ENCODE measurements around the gene GPR162. TPM values are rescaled to one million over a fixed set of nuclear protein-coding genes. Genes with fewer than 3 reads are reported as not detected.
A peak's percentile ranks its signal among the peaks of the same experiment; 100 is the strongest.

GPR162 gene
- total and polyA plus RNA-seq, 7 experiments from 2014 or later = 0.30 to 10.5 (median 0.38) TPM; not detected in 2

- DNase-seq (no peak), ATAC-seq (peak; percentile 36)
- H3K4me1 ChIP-seq (ENCODE audit: control insufficient read depth in 2 of 2, insufficient read depth in 2 of 2, low read length in 2 of 2) = peaks cover 21 to 51% of the 10 kb centered on the region in 2 donors
- Mint-ChIP-seq H3K27me3 (peaks cover 0 to 36% (median 5%) of the 10 kb centered on the region in 5 donors), H3K9me3 (peaks cover 0 to 1% (median 0%) of the 10 kb centered on the region in 11 donors), H3K4me1 (peaks cover 34 to 77% (median 48%) of the 10 kb centered on the region in 7 donors), H3K27ac (peak overlapping the region in 8 of 9 donors; percentile 13 to 86 (median 66)), H3K36me3 (peaks cover 0 to 22% (median 0%) of the 10 kb centered on the region in 5 donors), H3K4me3 (peak overlapping the region; percentile 16 to 84 (median 61))
- H3K27me3 ChIP-seq (ENCODE audit: control insufficient read depth in 2 of 2, insufficient read depth in 2 of 2, low read length in 2 of 2) = no peaks in the 10 kb centered on the region
- intact Hi-C loops (cut with micrococcal nuclease) = loop anchor here in 1 of 2 donors (5.0 kb wide), 1 partner anchor 207 kb away; the partner anchor contains the start of gene NOP2
- no peak overlapping the region for H3K27ac ChIP-seq (ENCODE audit: low read depth, low read length)
- H3K4me3 ChIP-seq (ENCODE audit: low read length) = peak overlapping the region; percentile 47
- ChIA-PET CTCF (interaction anchor here (0.6 to 2.3 kb wide), 3 partner anchors 8 to 42 kb away, joined by 3 to 12 read pairs (median 6); partner anchors contain the start of genes MLF2 and PTMS), POLR2A (interaction anchor here (0.9 to 2.3 kb wide), 11 partner anchors 8 to 86 kb away, joined by 3 to 9 read pairs (median 4); partner anchors contain the start of genes CD4, COPS7A, MLF2 and ZNF384)
- H3K9me3 ChIP-seq (ENCODE audit: control insufficient read depth in 2 of 3, low read length in 3 of 3) = no peaks in the 10 kb centered on the region
- no peaks in the 10 kb centered on the region for H3K36me3 ChIP-seq (ENCODE audit: control insufficient read depth in 2 of 3, insufficient read depth in 3 of 3, low read length in 3 of 3)
Measured at GRCh38 chr12:6774499-6775062, 47.0 kb upstream of the GPR162 start.

GRCh38 chr12:6775185-6776174 lies 46.1 kb upstream of the GPR162 start:
- Histone ChIP-seq H3K4me3 (ENCODE audit: low read length) (peak overlapping the region; percentile 47), H3K36me3 (ENCODE audit: control insufficient read depth in 2 of 3, insufficient read depth in 3 of 3, low read length in 3 of 3) (no peaks in the 10 kb centered on the region), H3K27me3 (ENCODE audit: control insufficient read depth in 2 of 2, insufficient read depth in 2 of 2, low read length in 2 of 2) (no peaks in the 10 kb centered on the region), H3K27ac (ENCODE audit: low read depth, low read length) (no peak overlapping the region), H3K9me3 (ENCODE audit: control insufficient read depth in 2 of 3, low read length in 3 of 3) (no peaks in the 10 kb centered on the region), H3K4me1 (ENCODE audit: control insufficient read depth in 2 of 2, insufficient read depth in 2 of 2, low read length in 2 of 2) (peaks cover 21 to 60% of the 10 kb centered on the region in 2 donors)
- ChIA-PET CTCF (interaction anchor here (1.8 kb wide), 1 partner anchor 9 kb away, joined by 6 read pairs; the partner anchor contains the start of gene PTMS), POLR2A (interaction anchor here (0.9 to 1.6 kb wide), 4 partner anchors 9 to 22 kb away, joined by 3 to 6 read pairs (median 4); partner anchors contain the start of genes MLF2 and PTMS)
- peak overlapping the region in 7 of 9 donors; percentile 11 to 86 (median 66) for H3K27ac Mint-ChIP-seq
- DNase-seq (no peak), ATAC-seq (no peak)
- peaks cover 0 to 33% (median 5%) of the 10 kb centered on the region in 5 donors for H3K27me3 Mint-ChIP-seq
- peaks cover 38 to 79% (median 57%) of the 10 kb centered on the region in 7 donors for H3K4me1 Mint-ChIP-seq
- intact Hi-C loops (cut with micrococcal nuclease) = loop anchor here in 1 of 2 donors (5.0 kb wide), 1 partner anchor 208 kb away; the partner anchor contains the start of gene NOP2
- H3K36me3 Mint-ChIP-seq = peaks cover 0 to 22% (median 0%) of the 10 kb centered on the region in 5 donors
- H3K4me3 Mint-ChIP-seq = peak overlapping the region in 6 of 10 donors; percentile 52 to 84 (median 68)
- peaks cover 0 to 1% (median 0%) of the 10 kb centered on the region in 11 donors for H3K9me3 Mint-ChIP-seq

- peak overlapping the region in 3 of 9 donors; percentile 14 to 33 (median 27) for H3K27ac Mint-ChIP-seq
Measured at GRCh38 chr12:6777386-6777785, 44.2 kb upstream of the GPR162 start.

GRCh38 chr12:6778217-6778573 lies 43.4 kb upstream of the GPR162 start:
- H3K4me3 Mint-ChIP-seq = peak overlapping the region; percentile 85 to 94 (median 87)
- DNase-seq (no peak), ATAC-seq (no peak)
- H3K27me3 Mint-ChIP-seq = peaks cover 0 to 17% (median 5%) of the 10 kb centered on the region in 5 donors
- Histone ChIP-seq H3K4me3 (ENCODE audit: low read length) (peak overlapping the region; percentile 69), H3K27me3 (ENCODE audit: control insufficient read depth in 2 of 2, insufficient read depth in 2 of 2, low read length in 2 of 2) (no peaks in the 10 kb centered on the region), H3K36me3 (ENCODE audit: control insufficient read depth in 2 of 3, insufficient read depth in 3 of 3, low read length in 3 of 3) (no peaks in the 10 kb centered on the region), H3K4me1 (ENCODE audit: control insufficient read depth in 2 of 2, insufficient read depth in 2 of 2, low read length in 2 of 2) (peaks cover 18 to 54% of the 10 kb centered on the region in 2 donors), H3K27ac (ENCODE audit: low read depth, low read length) (peak overlapping the region; percentile 27), H3K9me3 (ENCODE audit: control insufficient read depth in 2 of 3, low read length in 3 of 3) (no peaks in the 10 kb centered on the region)
- H3K9me3 Mint-ChIP-seq = peaks cover 0 to 1% (median 0%) of the 10 kb centered on the region in 11 donors
- peaks cover 0 to 21% (median 0%) of the 10 kb centered on the region in 5 donors for H3K36me3 Mint-ChIP-seq
- ChIA-PET POLR2A (interaction anchor here (0.8 to 3.6 kb wide), 7 partner anchors 9 to 73 kb away, joined by 4 to 29 read pairs (median 5); partner anchors contain the start of genes CD4, CDCA3 and MLF2), CTCF (interaction anchor here (0.6 to 4.8 kb wide), 20 partner anchors 8 to 221 kb away, joined by 3 to 48 read pairs (median 4); partner anchors contain the start of genes CD4, MLF2 and PTMS)
- peaks cover 31 to 73% (median 55%) of the 10 kb centered on the region in 7 donors for H3K4me1 Mint-ChIP-seq
- H3K27ac Mint-ChIP-seq = peak overlapping the region; percentile 75 to 96 (median 86)
- intact Hi-C loops (cut with micrococcal nuclease) = loop anchor here (2.0 to 5.0 kb wide), 2 partner anchors 89 to 211 kb away; partner anchors contain the start of genes ZNF384 (in 2 of the 2) and NOP2 (in 1 of the 2)

More at GRCh38 chr12:6777386-6777785, 44.2 kb upstream of the GPR162 start:
- Histone ChIP-seq H3K9me3 (ENCODE audit: control insufficient read depth in 2 of 3, low read length in 3 of 3) (no peaks in the 10 kb centered on the region), H3K27ac (ENCODE audit: low read depth, low read length) (no peak overlapping the region), H3K36me3 (ENCODE audit: control insufficient read depth in 2 of 3, insufficient read depth in 3 of 3, low read length in 3 of 3) (no peaks in the 10 kb centered on the region), H3K4me1 (ENCODE audit: control insufficient read depth in 2 of 2, insufficient read depth in 2 of 2, low read length in 2 of 2) (peaks cover 21 to 54% of the 10 kb centered on the region in 2 donors), H3K27me3 (ENCODE audit: control insufficient read depth in 2 of 2, insufficient read depth in 2 of 2, low read length in 2 of 2) (no peaks in the 10 kb centered on the region), H3K4me3 (ENCODE audit: low read length) (no peak overlapping the region)
- Mint-ChIP-seq H3K27me3 (peaks cover 0 to 22% (median 5%) of the 10 kb centered on the region in 5 donors), H3K4me1 (peaks cover 29 to 75% (median 50%) of the 10 kb centered on the region in 7 donors), H3K4me3 (peak overlapping the region in 2 of 10 donors; percentile 11 to 16), H3K9me3 (peaks cover 0 to 1% (median 0%) of the 10 kb centered on the region in 11 donors), H3K36me3 (peaks cover 0 to 21% (median 0%) of the 10 kb centered on the region in 5 donors)
- no peak for ATAC-seq
- DNase-seq = no peak
- CTCF ChIA-PET = interaction anchor here (0.7 to 4.8 kb wide), 5 partner anchors 9 to 98 kb away, joined by 3 to 48 read pairs (median 3); partner anchors contain the start of gene MLF2
- intact Hi-C loops (cut with micrococcal nuclease) = loop anchor here in 1 of 2 donors (5.0 kb wide), 1 partner anchor 210 kb away; the partner anchor contains the start of gene NOP2
- POLR2A ChIA-PET = interaction anchor here (0.6 to 2.1 kb wide), 6 partner anchors 8 to 24 kb away, joined by 4 to 20 read pairs (median 5); partner anchors contain the start of genes CD4, MLF2 and PTMS

- H3K9me3 ChIP-seq (ENCODE audit: control insufficient read depth in 2 of 3, low read length in 3 of 3) = no peaks in the 10 kb centered on the region
- intact Hi-C loops (cut with micrococcal nuclease) = loop anchor here (1.0 to 5.0 kb wide), 9 partner anchors 10 to 216 kb away; partner anchors contain the start of genes CD4 (in 2 of the 2), MLF2 (in 2 of the 2), ZNF384 (in 2 of the 2) and NOP2 (in 1 of the 2)
- Mint-ChIP-seq H3K36me3 (peaks cover 0 to 21% (median 0%) of the 10 kb centered on the region in 5 donors), H3K9me3 (peaks cover 0 to 1% (median 0%) of the 10 kb centered on the region in 11 donors), H3K27me3 (peaks cover 0 to 15% (median 5%) of the 10 kb centered on the region in 5 donors), H3K4me3 (peak overlapping the region; percentile 85 to 94 (median 87)), H3K27ac (peak overlapping the region; percentile 75 to 96 (median 86)), H3K4me1 (peaks cover 36 to 77% (median 60%) of the 10 kb centered on the region in 7 donors)
- DNase-seq (peak; percentile 73 to 88 (median 84)), ATAC-seq (peak; percentile 95)
- peak overlapping the region; percentile 69 for H3K4me3 ChIP-seq (ENCODE audit: low read length)
- CTCF ChIA-PET = interaction anchor here (0.6 to 4.8 kb wide), 22 partner anchors 7 to 221 kb away, joined by 3 to 48 read pairs (median 3); partner anchors contain the start of genes CD4, MLF2 and PTMS
- no peaks in the 10 kb centered on the region for H3K27me3 ChIP-seq (ENCODE audit: control insufficient read depth in 2 of 2, insufficient read depth in 2 of 2, low read length in 2 of 2)
- POLR2A ChIA-PET = interaction anchor here (0.6 to 3.6 kb wide), 8 partner anchors 9 to 72 kb away, joined by 4 to 29 read pairs (median 8); partner anchors contain the start of genes CD4, CDCA3 and MLF2
- no peaks in the 10 kb centered on the region for H3K36me3 ChIP-seq (ENCODE audit: control insufficient read depth in 2 of 3, insufficient read depth in 3 of 3, low read length in 3 of 3)
- H3K27ac ChIP-seq (ENCODE audit: low read depth, low read length) = peak overlapping the region; percentile 27
- H3K4me1 ChIP-seq (ENCODE audit: control insufficient read depth in 2 of 2, insufficient read depth in 2 of 2, low read length in 2 of 2) = peaks cover 18 to 56% of the 10 kb centered on the region in 2 donors
Measured at GRCh38 chr12:6778574-6779550, 42.8 kb upstream of the GPR162 start.
